ENCODE results near the gene NDUFA7.

DNA sequence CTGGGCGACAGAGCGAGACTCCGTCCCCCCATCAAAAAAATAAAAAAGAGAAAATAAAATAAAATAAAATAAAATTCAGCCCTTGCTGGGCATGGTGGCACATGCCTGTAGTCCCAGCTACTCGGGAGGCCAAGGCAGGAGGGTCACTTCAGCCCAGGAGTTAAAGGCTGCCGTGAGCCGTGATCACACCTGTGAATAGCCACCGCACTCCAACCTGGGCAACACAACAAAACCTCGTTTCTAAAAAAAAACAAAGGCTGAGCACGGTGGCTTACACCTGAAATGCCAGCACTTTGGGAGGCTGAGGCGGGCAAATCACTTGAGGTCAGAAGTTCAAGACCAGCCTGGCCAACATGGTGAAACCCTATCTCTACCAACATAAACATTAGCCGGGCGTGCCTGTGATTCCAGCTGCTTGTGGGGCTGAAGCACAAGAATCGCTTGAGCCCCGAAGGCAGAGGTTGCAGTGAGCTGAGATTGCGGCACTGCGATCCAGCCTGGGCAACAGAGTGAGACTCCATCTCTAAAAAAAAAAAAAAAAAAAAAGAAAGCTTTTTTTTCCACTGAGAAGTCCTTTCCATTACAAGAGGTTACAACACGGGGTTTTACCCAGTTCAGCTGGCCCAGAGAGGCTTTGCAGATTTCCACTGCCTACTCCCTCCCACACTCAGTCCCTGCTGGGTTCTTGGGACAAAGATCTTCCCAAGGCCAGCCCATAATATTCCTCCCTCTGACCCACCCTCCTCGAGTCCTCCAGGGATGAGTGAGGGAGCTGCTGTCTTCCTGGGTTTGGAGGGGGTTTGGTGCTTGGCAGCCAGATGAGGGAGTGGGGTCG, 49.2 kb upstream of the NDUFA7 start:
- TF ChIP-seq, protein P1, sequence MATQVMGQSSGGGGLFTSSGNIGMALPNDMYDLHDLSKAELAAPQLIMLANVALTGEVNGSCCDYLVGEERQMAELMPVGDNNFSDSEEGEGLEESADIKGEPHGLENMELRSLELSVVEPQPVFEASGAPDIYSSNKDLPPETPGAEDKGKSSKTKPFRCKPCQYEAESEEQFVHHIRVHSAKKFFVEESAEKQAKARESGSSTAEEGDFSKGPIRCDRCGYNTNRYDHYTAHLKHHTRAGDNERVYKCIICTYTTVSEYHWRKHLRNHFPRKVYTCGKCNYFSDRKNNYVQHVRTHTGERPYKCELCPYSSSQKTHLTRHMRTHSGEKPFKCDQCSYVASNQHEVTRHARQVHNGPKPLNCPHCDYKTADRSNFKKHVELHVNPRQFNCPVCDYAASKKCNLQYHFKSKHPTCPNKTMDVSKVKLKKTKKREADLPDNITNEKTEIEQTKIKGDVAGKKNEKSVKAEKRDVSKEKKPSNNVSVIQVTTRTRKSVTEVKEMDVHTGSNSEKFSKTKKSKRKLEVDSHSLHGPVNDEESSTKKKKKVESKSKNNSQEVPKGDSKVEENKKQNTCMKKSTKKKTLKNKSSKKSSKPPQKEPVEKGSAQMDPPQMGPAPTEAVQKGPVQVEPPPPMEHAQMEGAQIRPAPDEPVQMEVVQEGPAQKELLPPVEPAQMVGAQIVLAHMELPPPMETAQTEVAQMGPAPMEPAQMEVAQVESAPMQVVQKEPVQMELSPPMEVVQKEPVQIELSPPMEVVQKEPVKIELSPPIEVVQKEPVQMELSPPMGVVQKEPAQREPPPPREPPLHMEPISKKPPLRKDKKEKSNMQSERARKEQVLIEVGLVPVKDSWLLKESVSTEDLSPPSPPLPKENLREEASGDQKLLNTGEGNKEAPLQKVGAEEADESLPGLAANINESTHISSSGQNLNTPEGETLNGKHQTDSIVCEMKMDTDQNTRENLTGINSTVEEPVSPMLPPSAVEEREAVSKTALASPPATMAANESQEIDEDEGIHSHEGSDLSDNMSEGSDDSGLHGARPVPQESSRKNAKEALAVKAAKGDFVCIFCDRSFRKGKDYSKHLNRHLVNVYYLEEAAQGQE (IDR thresholded peaks at IDR 0.05; ENCODE audit: insufficient replicate concordance, low read depth): no peak
- TF ChIP-seq, protein P2, sequence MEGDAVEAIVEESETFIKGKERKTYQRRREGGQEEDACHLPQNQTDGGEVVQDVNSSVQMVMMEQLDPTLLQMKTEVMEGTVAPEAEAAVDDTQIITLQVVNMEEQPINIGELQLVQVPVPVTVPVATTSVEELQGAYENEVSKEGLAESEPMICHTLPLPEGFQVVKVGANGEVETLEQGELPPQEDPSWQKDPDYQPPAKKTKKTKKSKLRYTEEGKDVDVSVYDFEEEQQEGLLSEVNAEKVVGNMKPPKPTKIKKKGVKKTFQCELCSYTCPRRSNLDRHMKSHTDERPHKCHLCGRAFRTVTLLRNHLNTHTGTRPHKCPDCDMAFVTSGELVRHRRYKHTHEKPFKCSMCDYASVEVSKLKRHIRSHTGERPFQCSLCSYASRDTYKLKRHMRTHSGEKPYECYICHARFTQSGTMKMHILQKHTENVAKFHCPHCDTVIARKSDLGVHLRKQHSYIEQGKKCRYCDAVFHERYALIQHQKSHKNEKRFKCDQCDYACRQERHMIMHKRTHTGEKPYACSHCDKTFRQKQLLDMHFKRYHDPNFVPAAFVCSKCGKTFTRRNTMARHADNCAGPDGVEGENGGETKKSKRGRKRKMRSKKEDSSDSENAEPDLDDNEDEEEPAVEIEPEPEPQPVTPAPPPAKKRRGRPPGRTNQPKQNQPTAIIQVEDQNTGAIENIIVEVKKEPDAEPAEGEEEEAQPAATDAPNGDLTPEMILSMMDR (IDR thresholded peaks at IDR 0.05; ENCODE audit: insufficient read depth, low read length): no peak
- no peak for TF ChIP-seq POLR2AphosphoS5 (IDR thresholded peaks at IDR 0.05; ENCODE audit: low read depth)

Measured in HL-60 (cell line).